HG03095 (cell line): ENCODE results near the gene CD200R1L.

Experiments
- ATAC-seq: cut with Tn5 transposase; IDR thresholded peaks from one replicate; pipeline ENCODE4 v1.9.1; 2021; ENCODE audit warnings: moderate library complexity; ENCODE audit not compliant: unreplicated experiment

CD200R1L gene

GRCh38 chr3:112770032-112770626, 76.5 kb downstream of the CD200R1L start:
- ATAC-seq = no peak

DNA sequence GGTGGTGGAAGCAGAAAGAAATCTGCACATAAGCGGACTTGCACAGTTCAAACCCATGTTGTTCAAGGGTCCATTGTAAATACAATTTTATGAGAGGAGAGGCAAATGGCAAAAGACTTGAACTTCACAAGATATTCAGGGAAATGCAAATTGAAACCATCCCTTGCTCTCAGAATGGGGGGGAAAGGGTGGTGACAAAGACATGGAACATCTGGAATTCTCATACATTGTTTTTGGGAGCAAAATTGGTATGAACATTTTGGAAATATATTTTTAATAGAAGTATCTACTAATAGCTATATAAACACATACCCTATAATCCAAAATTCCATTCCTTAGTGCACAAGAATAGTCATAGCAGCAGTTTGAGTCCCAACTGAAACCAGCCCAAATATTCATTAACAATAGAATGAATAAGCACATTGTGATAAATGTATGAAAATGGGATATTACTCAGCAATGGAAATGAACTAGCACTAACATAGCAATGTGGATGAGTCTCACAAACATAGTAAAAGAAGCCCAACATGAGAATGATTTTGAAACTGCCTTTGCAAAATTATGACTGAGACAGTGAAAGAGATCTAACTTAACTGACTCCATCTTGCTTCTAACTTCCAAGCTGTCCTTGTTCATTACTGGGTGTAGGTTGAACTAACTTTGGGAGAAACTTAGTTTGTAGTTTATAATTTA, 77.2 kb downstream of the CD200R1L start:
- ATAC-seq = no peak

DNA sequence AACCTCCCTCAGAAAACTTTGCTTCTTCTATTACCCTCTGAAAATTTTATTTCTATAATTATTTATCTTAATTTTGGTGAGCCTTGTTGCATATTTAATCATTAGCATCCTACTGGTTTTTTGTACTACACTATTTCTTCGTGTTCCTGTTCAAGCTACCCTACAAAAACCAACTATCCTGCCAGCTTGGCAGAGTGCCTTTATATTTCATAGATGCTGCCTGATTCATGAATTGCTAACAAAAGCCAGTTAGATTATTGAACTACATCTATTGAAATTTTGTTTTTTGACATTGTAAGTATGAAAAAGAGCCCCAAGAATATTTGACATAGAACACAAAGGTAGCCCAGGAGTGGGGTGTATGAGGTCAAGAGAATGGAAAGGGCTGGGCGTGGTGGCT, 78.9 kb downstream of the CD200R1L start:
- no peak for ATAC-seq

DNA sequence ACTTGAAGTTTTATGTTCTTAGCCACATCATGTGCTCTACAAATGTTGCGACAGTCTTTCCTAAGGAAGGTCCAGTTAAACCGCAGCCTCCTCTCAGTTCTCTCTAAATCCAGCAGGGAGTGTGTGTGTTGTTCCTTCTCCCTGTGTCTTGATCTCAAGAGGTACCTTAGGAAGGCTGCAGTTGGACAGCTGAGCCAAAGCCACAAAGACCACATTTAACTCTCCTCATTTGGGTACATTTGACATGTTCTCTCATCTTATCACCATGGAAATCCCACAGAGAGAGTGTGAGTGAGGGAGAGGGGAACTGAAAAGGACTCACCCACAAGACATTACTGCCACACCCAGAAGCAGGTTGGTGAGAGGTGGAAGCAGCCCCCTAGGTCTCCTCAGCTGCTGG, 79.5 kb downstream of the CD200R1L start:
- no peak for ATAC-seq
